OCI-LY3 (cell line): ENCODE data around the gene NOL3.

Experiments
- CTCF ChIP-seq: fragments of 200-600, 300-600 bp; sonication (generic); IDR thresholded peaks from 2 replicates; pipeline ENCODE4 v1.5.1; 2014; ENCODE audit warnings: antibody characterized with exemption, low read length, low read depth
- EZH2phosphoT487 ChIP-seq: fragments of 200-600 bp; shearing (Covaris generic); IDR thresholded peaks from 2 replicates; pipeline ENCODE4 v1.6.1; 2018; ENCODE audit warnings: antibody characterized with exemption, mixed run types, low read depth

GRCh38 chr16:67206838-67207248 lies 36.5 kb downstream of the NOL3 start:
- TF ChIP-seq CTCF, result no peak
- no peak for TF ChIP-seq EZH2phosphoT487
